Measurements from ENCODE around the gene ALG14. TPM values are rescaled to one million over a fixed set of nuclear protein-coding genes. Genes with fewer than 3 reads are reported as not detected.

Gene ALG14
- total and polyA plus RNA-seq, 4 experiments from 2014 or later: 1.1 to 6.8 (median 3.7) TPM

GRCh38 chr1:95039360-95040031, 33.3 kb downstream of the ALG14 start:
- intact Hi-C loops (cut with micrococcal nuclease): loop anchor here (5.0 kb wide), 1 partner anchor 112 kb away; the partner anchor contains the start of gene CNN3
- Histone ChIP-seq H3K9me3 (ENCODE audit: control insufficient read depth in 1 of 2, low read length in 2 of 2) (no peaks in the 10 kb centered on the region), H3K27me3 (ENCODE audit: insufficient read depth, low read length) (no peaks in the 10 kb centered on the region), H3K27ac (ENCODE audit: low read depth, low read length) (no peak overlapping the region), H3K4me3 (ENCODE audit: low read length in 2 of 2) (no peak overlapping the region), H3K4me1 (ENCODE audit: insufficient read depth, low read length) (no peaks in the 10 kb centered on the region), H3K36me3 (ENCODE audit: insufficient read depth, low read length) (no peaks in the 10 kb centered on the region)
- Mint-ChIP-seq H3K36me3 (peaks cover 0 to 4% of the 10 kb centered on the region in 2 donors), H3K27ac (peak overlapping the region in 1 of 7 donors; percentile 24), H3K9me3 (no peaks in the 10 kb centered on the region), H3K27me3 (no peaks in the 10 kb centered on the region), H3K4me1 (no peaks in the 10 kb centered on the region), H3K4me3 (no peak overlapping the region)
- no peak for DNase-seq
- POLR2A ChIA-PET (ENCODE audit: partially characterized antibody): no interaction called here
- CTCF ChIA-PET (ENCODE audit: partially characterized antibody): interaction anchor here (1.0 to 6.2 kb wide), 3 partner anchors 10 to 184 kb away, joined by 3 to 73 read pairs (median 3); no protein-coding TSS in a partner anchor

- intact Hi-C loops (cut with micrococcal nuclease): no loop called here
- Mint-ChIP-seq H3K9me3 (no peaks in the 10 kb centered on the region), H3K4me1 (no peaks in the 10 kb centered on the region), H3K4me3 (no peak overlapping the region), H3K27ac (no peak overlapping the region), H3K27me3 (no peaks in the 10 kb centered on the region), H3K36me3 (peaks cover 0 to 4% of the 10 kb centered on the region in 2 donors)
- H3K4me1 ChIP-seq (ENCODE audit: insufficient read depth, low read length): no peaks in the 10 kb centered on the region
- ChIA-PET POLR2A (ENCODE audit: partially characterized antibody) (no interaction called here), CTCF (ENCODE audit: partially characterized antibody) (interaction anchor here (2.1 kb wide), 1 partner anchor 8 kb away, joined by 12 read pairs; no protein-coding TSS in a partner anchor)
- no peaks in the 10 kb centered on the region for H3K36me3 ChIP-seq (ENCODE audit: insufficient read depth, low read length)
- no peak overlapping the region for H3K4me3 ChIP-seq (ENCODE audit: low read length in 2 of 2)
- no peak for DNase-seq
- no peaks in the 10 kb centered on the region for H3K27me3 ChIP-seq (ENCODE audit: insufficient read depth, low read length)
- H3K27ac ChIP-seq (ENCODE audit: low read depth, low read length): no peak overlapping the region
- H3K9me3 ChIP-seq (ENCODE audit: control insufficient read depth in 1 of 2, low read length in 2 of 2): no peaks in the 10 kb centered on the region
Measured at GRCh38 chr1:95035536-95035935, 37.2 kb downstream of the ALG14 start.

GRCh38 chr1:95034506-95034905, 38.2 kb downstream of the ALG14 start:
- H3K9me3 Mint-ChIP-seq: peaks cover 0 to under 1% (median 0%) of the 10 kb centered on the region in 8 donors
- no peak overlapping the region for H3K27ac Mint-ChIP-seq
- ChIA-PET CTCF (ENCODE audit: partially characterized antibody) (interaction anchor here (1.9 to 2.1 kb wide), 2 partner anchors 9 to 180 kb away, joined by 8 to 12 read pairs; no protein-coding TSS in a partner anchor), POLR2A (ENCODE audit: partially characterized antibody) (no interaction called here)
- H3K36me3 Mint-ChIP-seq: peaks cover 0 to 8% of the 10 kb centered on the region in 2 donors
- no peaks in the 10 kb centered on the region for H3K4me1 ChIP-seq (ENCODE audit: insufficient read depth, low read length)
- H3K4me1 Mint-ChIP-seq: no peaks in the 10 kb centered on the region
- DNase-seq: no peak
- H3K36me3 ChIP-seq (ENCODE audit: insufficient read depth, low read length): no peaks in the 10 kb centered on the region
- no peak overlapping the region for H3K4me3 Mint-ChIP-seq
- intact Hi-C loops (cut with micrococcal nuclease): no loop called here
- H3K9me3 ChIP-seq (ENCODE audit: control insufficient read depth in 1 of 2, low read length in 2 of 2): no peaks in the 10 kb centered on the region
- H3K4me3 ChIP-seq (ENCODE audit: low read length in 2 of 2): no peak overlapping the region
- H3K27me3 Mint-ChIP-seq: no peaks in the 10 kb centered on the region
- no peak overlapping the region for H3K27ac ChIP-seq (ENCODE audit: low read depth, low read length)
- no peaks in the 10 kb centered on the region for H3K27me3 ChIP-seq (ENCODE audit: insufficient read depth, low read length)

GRCh38 chr1:95033843-95034242, 38.9 kb downstream of the ALG14 start:
- peaks cover 0 to 10% of the 10 kb centered on the region in 2 donors for H3K36me3 Mint-ChIP-seq
- Histone ChIP-seq H3K9me3 (ENCODE audit: control insufficient read depth in 1 of 2, low read length in 2 of 2) (no peaks in the 10 kb centered on the region), H3K27me3 (ENCODE audit: insufficient read depth, low read length) (no peaks in the 10 kb centered on the region), H3K4me1 (ENCODE audit: insufficient read depth, low read length) (no peaks in the 10 kb centered on the region), H3K4me3 (ENCODE audit: low read length in 2 of 2) (no peak overlapping the region), H3K27ac (ENCODE audit: low read depth, low read length) (no peak overlapping the region), H3K36me3 (ENCODE audit: insufficient read depth, low read length) (no peaks in the 10 kb centered on the region)
- CTCF ChIA-PET (ENCODE audit: partially characterized antibody): interaction anchor here (1.9 to 2.1 kb wide), 2 partner anchors 10 to 180 kb away, joined by 8 to 12 read pairs; no protein-coding TSS in a partner anchor
- no peak for DNase-seq
- H3K4me1 Mint-ChIP-seq: no peaks in the 10 kb centered on the region
- H3K27ac Mint-ChIP-seq: no peak overlapping the region
- POLR2A ChIA-PET (ENCODE audit: partially characterized antibody): no interaction called here
- H3K4me3 Mint-ChIP-seq: no peak overlapping the region
- H3K27me3 Mint-ChIP-seq: no peaks in the 10 kb centered on the region
- intact Hi-C loops (cut with micrococcal nuclease): no loop called here
- H3K9me3 Mint-ChIP-seq: peaks cover 0 to 6% (median 2%) of the 10 kb centered on the region in 8 donors

GRCh38 chr1:95029532-95029931, 43.2 kb downstream of the ALG14 start:
- no peak overlapping the region for H3K4me3 ChIP-seq (ENCODE audit: low read length in 2 of 2)
- no peak for DNase-seq
- no peaks in the 10 kb centered on the region for H3K27me3 ChIP-seq (ENCODE audit: insufficient read depth, low read length)
- H3K36me3 ChIP-seq (ENCODE audit: insufficient read depth, low read length): no peaks in the 10 kb centered on the region
- intact Hi-C loops (cut with micrococcal nuclease): no loop called here
- H3K4me1 ChIP-seq (ENCODE audit: insufficient read depth, low read length): no peaks in the 10 kb centered on the region
- Mint-ChIP-seq H3K9me3 (peaks cover 0 to 10% (median 4%) of the 10 kb centered on the region in 8 donors), H3K36me3 (peaks cover 20 to 44% of the 10 kb centered on the region in 2 donors), H3K4me1 (no peaks in the 10 kb centered on the region), H3K27me3 (no peaks in the 10 kb centered on the region), H3K27ac (no peak overlapping the region), H3K4me3 (no peak overlapping the region)
- ChIA-PET CTCF (ENCODE audit: partially characterized antibody) (interaction anchor here (1.3 kb wide), 1 partner anchor 175 kb away, joined by 6 read pairs; no protein-coding TSS in a partner anchor), POLR2A (ENCODE audit: partially characterized antibody) (no interaction called here)
- H3K9me3 ChIP-seq (ENCODE audit: control insufficient read depth in 1 of 2, low read length in 2 of 2): no peaks in the 10 kb centered on the region
- H3K27ac ChIP-seq (ENCODE audit: low read depth, low read length): no peak overlapping the region

GRCh38 chr1:95028954-95029353, 43.8 kb downstream of the ALG14 start:
- Mint-ChIP-seq H3K27ac (no peak overlapping the region), H3K4me1 (no peaks in the 10 kb centered on the region), H3K4me3 (no peak overlapping the region), H3K36me3 (peaks cover 21 to 46% of the 10 kb centered on the region in 2 donors), H3K9me3 (peaks cover 0 to 10% (median 4%) of the 10 kb centered on the region in 8 donors), H3K27me3 (no peaks in the 10 kb centered on the region)
- Histone ChIP-seq H3K4me3 (ENCODE audit: low read length in 2 of 2) (no peak overlapping the region), H3K36me3 (ENCODE audit: insufficient read depth, low read length) (no peaks in the 10 kb centered on the region), H3K27ac (ENCODE audit: low read depth, low read length) (no peak overlapping the region), H3K4me1 (ENCODE audit: insufficient read depth, low read length) (no peaks in the 10 kb centered on the region), H3K27me3 (ENCODE audit: insufficient read depth, low read length) (no peaks in the 10 kb centered on the region), H3K9me3 (ENCODE audit: control insufficient read depth in 1 of 2, low read length in 2 of 2) (no peaks in the 10 kb centered on the region)
- POLR2A ChIA-PET (ENCODE audit: partially characterized antibody): no interaction called here
- intact Hi-C loops (cut with micrococcal nuclease): no loop called here
- DNase-seq: no peak
- CTCF ChIA-PET (ENCODE audit: partially characterized antibody): interaction anchor here (1.3 kb wide), 1 partner anchor 174 kb away, joined by 6 read pairs; no protein-coding TSS in a partner anchor

GRCh38 chr1:95027046-95027445, 45.7 kb downstream of the ALG14 start:
- ChIA-PET CTCF (ENCODE audit: partially characterized antibody) (no interaction called here), POLR2A (ENCODE audit: partially characterized antibody) (no interaction called here)
- H3K4me3 ChIP-seq (ENCODE audit: low read length in 2 of 2): no peak overlapping the region
- H3K4me3 Mint-ChIP-seq: no peak overlapping the region
- H3K27ac Mint-ChIP-seq: no peak overlapping the region
- no peaks in the 10 kb centered on the region for H3K4me1 Mint-ChIP-seq
- no peaks in the 10 kb centered on the region for H3K9me3 ChIP-seq (ENCODE audit: control insufficient read depth in 1 of 2, low read length in 2 of 2)
- no peaks in the 10 kb centered on the region for H3K27me3 ChIP-seq (ENCODE audit: insufficient read depth, low read length)
- DNase-seq: no peak
- H3K36me3 ChIP-seq (ENCODE audit: insufficient read depth, low read length): no peaks in the 10 kb centered on the region
- H3K4me1 ChIP-seq (ENCODE audit: insufficient read depth, low read length): no peaks in the 10 kb centered on the region
- H3K9me3 Mint-ChIP-seq: peaks cover 0 to 10% (median 4%) of the 10 kb centered on the region in 8 donors
- no peak overlapping the region for H3K27ac ChIP-seq (ENCODE audit: low read depth, low read length)
- intact Hi-C loops (cut with micrococcal nuclease): no loop called here
- peaks cover 21 to 46% of the 10 kb centered on the region in 2 donors for H3K36me3 Mint-ChIP-seq
- no peaks in the 10 kb centered on the region for H3K27me3 Mint-ChIP-seq
